ENCODE data around the gene RDH8.

RDH8 gene

DNA sequence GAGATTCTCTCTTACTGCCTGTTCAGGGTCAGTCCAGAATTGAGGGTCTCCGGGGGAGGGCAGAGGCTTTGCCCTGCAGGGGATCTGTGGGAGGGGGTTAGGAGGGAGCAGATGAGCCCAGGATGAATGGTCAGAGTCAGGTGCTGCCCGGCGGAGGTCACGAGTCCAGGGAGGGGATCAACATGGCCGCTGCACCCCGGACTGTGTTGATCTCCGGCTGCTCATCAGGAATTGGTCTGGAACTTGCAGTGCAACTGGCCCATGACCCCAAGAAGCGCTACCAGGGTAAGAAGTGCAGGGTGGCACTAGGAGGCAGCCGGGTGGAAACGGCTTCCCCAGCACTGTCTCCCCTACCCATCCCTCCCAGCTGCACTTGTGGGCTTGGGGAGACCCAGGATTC lies at the start of gene RDH8:
Gene RDH8, plus strand, starts transcription at position 168 of the 400 bp plus-strand sequence. Its CDS starts 15 bp downstream, at position 183.
- Histone ChIP-seq H3K9ac (ENCODE audit: low read length) (no peak within 1 kb of the TSS), H3K36me3 (ENCODE audit: control insufficient read depth, low read depth, low read length) (no peaks in the 10 kb centered on the region), H3K27me3 (ENCODE audit: control insufficient read depth, insufficient read depth, low read length) (peaks cover 53% of the 10 kb centered on the region), H3K27ac (ENCODE audit: low read length) (no peak within 1 kb of the TSS), H3K4me1 (ENCODE audit: control insufficient read depth, low read depth, low read length) (peaks cover 10% of the 10 kb centered on the region), H3K4me3 (ENCODE audit: low read length) (no peak within 1 kb of the TSS), H3K9me3 (ENCODE audit: control insufficient read depth, low read depth, low read length) (no peaks in the 10 kb centered on the region)

- Histone ChIP-seq H3K9me3 (ENCODE audit: control insufficient read depth, low read depth, low read length) (no peaks in the 10 kb centered on the region), H3K9ac (ENCODE audit: low read length) (no peak overlapping the region), H3K4me3 (ENCODE audit: low read length) (peak overlapping the region; percentile 40), H3K27me3 (ENCODE audit: control insufficient read depth, insufficient read depth, low read length) (peaks cover 24% of the 10 kb centered on the region), H3K4me1 (ENCODE audit: control insufficient read depth, low read depth, low read length) (peaks cover 4% of the 10 kb centered on the region), H3K27ac (ENCODE audit: low read length) (no peak overlapping the region), H3K36me3 (ENCODE audit: control insufficient read depth, low read depth, low read length) (no peaks in the 10 kb centered on the region)
Observed at GRCh38 chr19:9966024-9966423, 47.3 kb upstream of the RDH8 start.

DNA sequence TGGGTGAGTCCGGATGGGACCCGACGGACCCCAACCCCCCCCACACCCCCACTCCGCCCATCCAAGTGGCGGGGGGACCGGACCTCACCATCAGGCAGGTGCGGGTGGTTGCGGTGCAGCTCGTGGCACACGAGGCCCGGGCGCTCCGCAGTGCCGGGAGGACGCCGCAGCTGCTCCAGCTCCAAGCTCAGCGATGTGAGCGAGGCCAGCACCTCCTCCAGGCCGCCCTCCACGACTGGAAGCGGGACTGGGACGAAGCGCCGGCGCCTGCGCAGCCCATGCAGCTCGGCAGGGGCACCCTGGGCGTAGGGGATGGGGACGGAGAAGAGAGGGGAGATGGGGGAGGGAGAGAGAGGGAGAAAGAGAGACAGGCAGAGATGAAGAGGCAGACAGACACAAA lies 46.8 kb upstream of the RDH8 start:
- Histone ChIP-seq H3K9ac (ENCODE audit: low read length) (no peak overlapping the region), H3K4me3 (ENCODE audit: low read length) (peak overlapping the region; percentile 40), H3K36me3 (ENCODE audit: control insufficient read depth, low read depth, low read length) (no peaks in the 10 kb centered on the region), H3K27me3 (ENCODE audit: control insufficient read depth, insufficient read depth, low read length) (peaks cover 24% of the 10 kb centered on the region), H3K27ac (ENCODE audit: low read length) (no peak overlapping the region), H3K9me3 (ENCODE audit: control insufficient read depth, low read depth, low read length) (no peaks in the 10 kb centered on the region), H3K4me1 (ENCODE audit: control insufficient read depth, low read depth, low read length) (peaks cover 4% of the 10 kb centered on the region)

- Histone ChIP-seq H3K4me3 (ENCODE audit: low read length) (no peak overlapping the region), H3K4me1 (ENCODE audit: control insufficient read depth, low read depth, low read length) (peaks cover 4% of the 10 kb centered on the region), H3K9me3 (ENCODE audit: control insufficient read depth, low read depth, low read length) (no peaks in the 10 kb centered on the region), H3K27me3 (ENCODE audit: control insufficient read depth, insufficient read depth, low read length) (peaks cover 24% of the 10 kb centered on the region), H3K36me3 (ENCODE audit: control insufficient read depth, low read depth, low read length) (no peaks in the 10 kb centered on the region), H3K9ac (ENCODE audit: low read length) (no peak overlapping the region), H3K27ac (ENCODE audit: low read length) (no peak overlapping the region)
Observed at GRCh38 chr19:9967326-9967725, 46.0 kb upstream of the RDH8 start.

DNA sequence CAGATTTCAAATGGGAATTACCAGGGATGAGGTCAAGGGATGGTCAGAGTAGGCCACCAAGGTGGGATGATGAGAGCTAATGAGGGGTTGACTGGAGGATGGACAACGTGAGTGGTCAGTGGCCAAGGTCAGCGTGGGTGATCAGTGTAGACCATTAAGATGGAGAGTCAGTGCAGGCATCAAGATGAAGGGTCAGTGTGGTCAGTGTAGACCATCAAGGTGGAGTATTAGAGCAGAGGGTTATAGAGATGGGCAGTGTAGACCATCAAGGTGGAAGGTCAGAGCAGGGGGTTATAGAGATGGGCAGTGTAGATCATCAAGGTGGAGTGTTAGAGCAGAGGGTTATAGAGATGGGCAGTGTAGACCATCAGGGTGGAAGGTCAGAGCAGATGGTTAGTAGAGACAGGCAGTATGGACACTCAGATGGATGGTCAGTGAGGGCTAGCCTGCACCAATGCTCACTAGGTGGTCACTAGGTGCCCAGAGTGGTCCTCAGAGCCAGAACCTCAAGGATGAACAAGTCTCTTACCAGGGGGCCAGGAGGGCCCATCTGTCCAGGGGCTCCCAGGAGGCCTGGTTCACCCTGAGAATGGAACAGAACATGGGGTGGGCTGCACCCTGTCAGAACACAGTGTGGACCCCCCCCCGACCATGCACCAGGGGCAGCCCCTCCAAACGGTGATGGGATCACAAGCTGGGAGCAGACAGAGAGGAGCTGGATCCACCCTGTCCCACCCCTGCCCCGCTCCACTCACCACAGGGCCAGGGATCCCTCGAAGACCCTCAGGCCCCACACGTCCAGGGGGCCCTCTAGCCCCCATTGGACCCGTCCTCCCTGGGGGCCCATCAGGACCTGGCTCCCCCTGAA lies 44.2 kb upstream of the RDH8 start:
- Histone ChIP-seq H3K4me3 (ENCODE audit: low read length) (no peak overlapping the region), H3K9me3 (ENCODE audit: control insufficient read depth, low read depth, low read length) (no peaks in the 10 kb centered on the region), H3K27me3 (ENCODE audit: control insufficient read depth, insufficient read depth, low read length) (peaks cover 24% of the 10 kb centered on the region), H3K27ac (ENCODE audit: low read length) (no peak overlapping the region), H3K4me1 (ENCODE audit: control insufficient read depth, low read depth, low read length) (peaks cover 4% of the 10 kb centered on the region), H3K36me3 (ENCODE audit: control insufficient read depth, low read depth, low read length) (no peaks in the 10 kb centered on the region), H3K9ac (ENCODE audit: low read length) (no peak overlapping the region)

DNA sequence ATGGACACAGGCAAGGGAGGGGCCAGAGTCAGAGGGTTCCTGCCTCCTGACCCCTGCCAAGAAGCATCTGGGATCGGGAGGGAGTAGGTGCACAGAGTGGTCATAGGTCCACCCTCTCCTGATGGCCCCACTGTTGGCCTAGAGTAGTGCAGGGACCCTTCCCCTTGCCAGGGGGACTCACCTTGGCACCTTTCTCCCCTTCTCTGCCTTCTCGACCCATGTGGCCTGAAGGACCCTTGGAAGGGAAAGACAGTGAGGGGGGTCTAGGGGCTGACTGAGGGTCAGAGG lies 43.7 kb upstream of the RDH8 start:
- no peaks in the 10 kb centered on the region for H3K9me3 ChIP-seq (ENCODE audit: control insufficient read depth, low read depth, low read length)
- no peak overlapping the region for H3K9ac ChIP-seq (ENCODE audit: low read length)
- H3K27ac ChIP-seq (ENCODE audit: low read length), result no peak overlapping the region
- H3K4me1 ChIP-seq (ENCODE audit: control insufficient read depth, low read depth, low read length), result peaks cover 4% of the 10 kb centered on the region
- H3K4me3 ChIP-seq (ENCODE audit: low read length), result no peak overlapping the region
- H3K36me3 ChIP-seq (ENCODE audit: control insufficient read depth, low read depth, low read length), result no peaks in the 10 kb centered on the region
- H3K27me3 ChIP-seq (ENCODE audit: control insufficient read depth, insufficient read depth, low read length), result peaks cover 24% of the 10 kb centered on the region

DNA sequence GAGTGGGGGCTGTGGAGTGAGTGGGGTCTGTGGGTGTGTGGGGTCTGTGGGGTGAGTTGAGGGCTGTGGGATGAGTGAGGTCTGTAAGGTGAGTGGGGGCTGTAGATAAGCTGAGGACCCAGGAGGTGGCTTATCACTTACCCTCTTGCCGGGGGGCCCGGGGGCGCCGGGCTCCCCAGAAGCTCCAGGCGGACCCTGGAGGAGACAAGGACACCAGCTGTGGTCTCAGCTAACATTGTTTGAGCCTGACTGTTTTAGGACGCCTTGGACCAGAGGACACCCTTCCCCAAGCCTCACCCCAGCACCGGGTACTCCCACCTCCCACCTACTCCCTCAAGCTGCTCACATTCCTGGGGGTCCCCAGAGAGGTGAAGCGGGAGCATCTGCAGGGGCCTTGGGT lies 42.8 kb upstream of the RDH8 start:
- Histone ChIP-seq H3K4me1 (ENCODE audit: control insufficient read depth, low read depth, low read length) (peaks cover 4% of the 10 kb centered on the region), H3K27ac (ENCODE audit: low read length) (no peak overlapping the region)

GRCh38 chr19:9971166-9971897 lies 42.0 kb upstream of the RDH8 start:
- Histone ChIP-seq H3K9me3 (ENCODE audit: control insufficient read depth, low read depth, low read length) (no peaks in the 10 kb centered on the region), H3K36me3 (ENCODE audit: control insufficient read depth, low read depth, low read length) (no peaks in the 10 kb centered on the region), H3K4me1 (ENCODE audit: control insufficient read depth, low read depth, low read length) (peaks cover 4% of the 10 kb centered on the region), H3K9ac (ENCODE audit: low read length) (no peak overlapping the region), H3K27me3 (ENCODE audit: control insufficient read depth, insufficient read depth, low read length) (peaks cover 14% of the 10 kb centered on the region), H3K27ac (ENCODE audit: low read length) (no peak overlapping the region), H3K4me3 (ENCODE audit: low read length) (no peak overlapping the region)

More for the DNA sequence above, 42.8 kb upstream of the RDH8 start:
- Histone ChIP-seq H3K36me3 (ENCODE audit: control insufficient read depth, low read depth, low read length) (no peaks in the 10 kb centered on the region), H3K27me3 (ENCODE audit: control insufficient read depth, insufficient read depth, low read length) (peaks cover 22% of the 10 kb centered on the region), H3K4me3 (ENCODE audit: low read length) (no peak overlapping the region), H3K9me3 (ENCODE audit: control insufficient read depth, low read depth, low read length) (no peaks in the 10 kb centered on the region), H3K9ac (ENCODE audit: low read length) (no peak overlapping the region)

DNA sequence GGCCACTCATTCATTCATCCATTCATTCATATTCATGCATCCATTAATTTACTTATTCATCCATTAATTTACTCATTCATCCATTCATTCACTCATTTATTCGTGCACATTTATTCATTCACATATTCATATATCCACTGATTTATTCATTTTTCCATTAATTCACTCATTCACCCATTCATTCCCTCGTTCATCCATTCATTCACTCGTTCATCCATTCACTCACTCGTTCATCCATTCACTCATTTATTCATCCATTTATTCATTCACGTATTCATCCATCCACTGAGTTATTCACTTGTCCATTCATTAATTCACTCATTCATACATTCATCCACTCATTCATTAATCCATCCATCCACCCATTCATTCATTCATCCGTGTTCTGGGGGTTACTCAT lies 41.2 kb upstream of the RDH8 start:
- Histone ChIP-seq H3K9me3 (ENCODE audit: control insufficient read depth, low read depth, low read length) (no peaks in the 10 kb centered on the region), H3K4me1 (ENCODE audit: control insufficient read depth, low read depth, low read length) (no peaks in the 10 kb centered on the region), H3K36me3 (ENCODE audit: control insufficient read depth, low read depth, low read length) (no peaks in the 10 kb centered on the region), H3K27me3 (ENCODE audit: control insufficient read depth, insufficient read depth, low read length) (peaks cover 6% of the 10 kb centered on the region), H3K9ac (ENCODE audit: low read length) (no peak overlapping the region), H3K4me3 (ENCODE audit: low read length) (no peak overlapping the region), H3K27ac (ENCODE audit: low read length) (no peak overlapping the region)

GRCh38 chr19:9981406-9982260 lies 31.6 kb upstream of the RDH8 start:
- H3K4me1 ChIP-seq (ENCODE audit: control insufficient read depth, low read depth, low read length), result no peaks in the 10 kb centered on the region

DNA sequence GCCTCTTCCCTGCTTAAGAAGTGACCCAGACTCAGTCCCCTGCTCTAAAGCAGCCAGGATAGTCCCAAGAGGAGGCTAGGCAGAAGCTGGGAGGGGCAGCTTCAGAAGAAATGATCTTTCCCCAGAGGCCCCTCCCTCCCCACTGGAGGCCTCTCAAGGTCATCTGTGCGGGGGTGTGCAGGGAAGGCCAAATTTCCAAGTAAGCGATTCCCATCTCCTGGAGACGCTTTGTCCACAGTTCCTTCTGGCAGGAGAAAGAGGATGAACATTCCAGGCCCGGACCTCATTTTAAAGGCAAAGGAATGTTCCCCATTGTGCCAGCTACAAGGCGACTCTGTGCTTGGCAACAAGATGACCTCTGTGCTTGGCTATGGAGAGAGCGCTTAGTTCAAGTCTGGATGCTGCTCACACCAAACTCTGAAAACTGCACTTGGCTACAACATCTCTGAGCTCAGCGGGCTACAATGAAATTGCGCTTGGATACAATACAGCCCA lies 26.4 kb upstream of the RDH8 start:
- Histone ChIP-seq H3K36me3 (ENCODE audit: control insufficient read depth, low read depth, low read length) (no peaks in the 10 kb centered on the region), H3K27ac (ENCODE audit: low read length) (no peak overlapping the region), H3K9ac (ENCODE audit: low read length) (no peak overlapping the region), H3K4me3 (ENCODE audit: low read length) (no peak overlapping the region), H3K4me1 (ENCODE audit: control insufficient read depth, low read depth, low read length) (no peaks in the 10 kb centered on the region), H3K27me3 (ENCODE audit: control insufficient read depth, insufficient read depth, low read length) (no peaks in the 10 kb centered on the region), H3K9me3 (ENCODE audit: control insufficient read depth, low read depth, low read length) (no peaks in the 10 kb centered on the region)

More at GRCh38 chr19:9981406-9982260, 31.6 kb upstream of the RDH8 start:
- no peak overlapping the region for H3K27ac ChIP-seq (ENCODE audit: low read length)
- H3K9me3 ChIP-seq (ENCODE audit: control insufficient read depth, low read depth, low read length), result no peaks in the 10 kb centered on the region
- H3K4me3 ChIP-seq (ENCODE audit: low read length), result no peak overlapping the region
- no peaks in the 10 kb centered on the region for H3K27me3 ChIP-seq (ENCODE audit: control insufficient read depth, insufficient read depth, low read length)
- no peak overlapping the region for H3K9ac ChIP-seq (ENCODE audit: low read length)
- H3K36me3 ChIP-seq (ENCODE audit: control insufficient read depth, low read depth, low read length), result no peaks in the 10 kb centered on the region
